Left renal pelvis (tissue), 4 donors: ENCODE data around the gene HID1. TPM values are rescaled to one million over a fixed set of nuclear protein-coding genes. Genes with fewer than 3 reads are reported as not detected.
"Not testable (repeated sequence)": the region's sequence is repeated elsewhere in the genome, so short reads cannot be mapped to it uniquely, and the experiment has no call there.

Experiments used
- DNase-seq, 4 donors: peaks; one replicate each; pipeline ENCODE4 v3.0.0-alpha.2; 2013; ENCODE audit warnings: low read depth in 4 of 4, low spot score in 3 of 4
- polyA plus RNA-seq, 4 donors: library from polyadenylated mRNA; unstranded; fragments of 120-200 nt; gene quantifications; one replicate each; pipeline ENCODE4 v1.2.1, GENCODE V29; 2013; ENCODE audit not compliant: insufficient read length in 4 of 4

Gene HID1
- 10 to 100 TPM in 3 of 4 donors, 1 to 10 TPM in 1; 5.4 to 19.6 (median 12.6) TPM for polyA plus RNA-seq

DNA sequence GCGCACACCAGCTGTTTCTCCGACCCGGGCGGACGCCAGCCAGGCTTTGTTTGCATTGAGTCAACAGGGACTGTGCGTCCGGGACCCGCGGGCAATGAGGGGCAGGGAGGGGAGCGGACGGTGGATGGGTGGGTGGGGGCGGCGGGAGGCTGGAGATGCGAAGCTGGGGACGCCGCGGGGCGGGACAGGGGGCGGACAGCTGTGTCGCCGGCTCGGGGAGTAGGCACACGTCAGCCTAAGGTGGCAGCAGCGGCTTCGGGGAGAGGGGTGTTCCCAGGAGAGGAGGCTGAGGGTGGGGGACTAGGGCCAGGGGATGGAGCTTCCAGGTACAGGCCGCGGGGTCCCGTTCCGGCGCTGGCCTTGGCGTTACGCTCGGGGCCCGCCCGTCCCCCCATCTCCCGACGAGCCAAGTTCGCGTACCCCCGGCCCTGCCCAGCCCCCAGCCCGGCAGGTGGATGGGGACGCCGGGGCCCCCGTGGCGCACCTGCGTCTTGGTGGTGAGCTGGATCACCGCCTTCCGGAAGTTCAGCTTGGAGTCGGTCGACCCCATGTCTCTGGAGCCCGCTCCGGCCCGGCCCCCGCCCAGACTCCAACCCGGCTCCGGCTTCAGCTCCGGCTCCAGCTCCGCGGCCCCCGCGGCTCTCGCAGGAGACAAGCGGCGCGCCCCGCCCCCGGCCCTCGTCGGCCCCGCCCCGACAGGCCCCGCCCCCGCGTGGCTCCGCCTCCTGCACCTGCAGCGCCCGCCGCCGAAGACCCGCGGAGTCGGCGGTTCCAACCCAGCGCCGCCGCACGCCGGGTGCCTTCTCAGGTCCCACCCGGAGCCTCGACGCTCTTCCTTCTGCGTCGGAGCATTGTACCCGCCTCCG lies at the start of gene HID1:
Gene HID1 (minus strand): TSS at position 653 of the 866 bp plus-strand sequence. CDS start 103 bp downstream, at position 550.
- DNase-seq: no peak

- DNase-seq: no peak
These were observed 48.0 kb upstream of the HID1 start for GRCh38 chr17:75020331-75021110.

DNA sequence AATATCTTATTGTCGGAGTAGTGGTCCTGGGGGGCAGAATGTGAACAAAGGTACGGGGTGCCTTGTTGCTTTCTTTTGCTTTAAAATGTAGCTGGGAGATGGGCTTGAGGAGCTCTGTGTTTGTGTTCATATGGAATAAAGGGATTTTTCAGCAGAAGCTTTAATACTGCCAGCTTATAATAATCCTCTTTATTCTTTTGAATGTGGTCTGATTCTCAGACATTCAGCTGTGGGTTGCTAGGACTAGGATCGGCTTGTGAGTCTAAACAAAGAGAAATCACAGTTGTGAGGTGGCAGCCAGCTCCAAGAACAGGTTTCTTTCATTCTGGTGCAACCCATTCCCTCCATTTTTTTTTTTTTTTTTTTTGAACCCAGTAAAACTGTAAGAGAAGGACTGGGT lies 47.2 kb upstream of the HID1 start:
- DNase-seq: no peak

- no peak for DNase-seq
These were observed 46.6 kb upstream of the HID1 start for GRCh38 chr17:75019146-75019545.

GRCh38 chr17:75013092-75013559 lies 40.6 kb upstream of the HID1 start:
- no peak for DNase-seq

- DNase-seq: peak in 1 of 4 donors; percentile 55
These were observed 40.0 kb upstream of the HID1 start, which contains the start of gene MRPL58 for GRCh38 chr17:75012346-75013091. Gene MRPL58, plus strand, starts transcription at chr17:75012670. Its CDS starts 17 bp downstream, at chr17:75012687.

- no peak for DNase-seq
These were observed 39.5 kb upstream of the HID1 start for GRCh38 chr17:75012096-75012345.

DNA sequence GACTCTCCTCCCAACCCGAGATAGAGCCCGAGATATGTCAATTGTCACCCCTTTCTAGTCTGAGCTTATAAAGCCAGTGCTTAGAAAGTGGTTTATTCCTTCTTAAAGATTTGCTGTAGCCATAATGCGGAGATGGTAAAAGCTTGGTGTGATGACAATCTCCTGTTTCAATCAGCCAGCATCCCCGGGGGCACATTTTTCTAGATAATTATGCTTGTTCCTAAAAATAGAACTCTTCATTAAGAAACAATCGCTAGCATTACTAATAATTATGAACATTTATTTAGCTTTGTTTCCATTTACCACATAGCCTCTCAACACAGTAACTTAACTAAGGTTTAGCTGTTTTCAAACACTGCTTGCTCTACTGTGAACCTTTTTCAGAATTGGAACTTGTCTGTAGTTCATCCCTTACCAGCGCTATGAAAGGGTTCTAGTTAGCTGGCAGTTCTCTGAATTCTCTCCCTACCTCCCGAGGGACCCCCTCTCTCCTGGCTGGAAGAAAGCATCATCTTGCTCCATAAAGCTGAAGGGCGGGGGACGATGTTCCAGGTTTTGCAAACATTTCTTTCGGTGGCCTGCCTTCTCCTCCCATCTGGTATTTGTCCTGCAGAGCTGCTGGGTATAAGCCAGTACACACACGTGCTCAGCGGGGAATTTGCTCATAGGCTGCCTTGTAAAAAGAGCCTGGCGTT lies 39.0 kb upstream of the HID1 start:
- DNase-seq: no peak

- no peak for DNase-seq
These were observed 38.3 kb upstream of the HID1 start for GRCh38 chr17:75010683-75011400.

GRCh38 chr17:75009139-75009724 lies 36.7 kb upstream of the HID1 start:
- no peak for DNase-seq

DNA sequence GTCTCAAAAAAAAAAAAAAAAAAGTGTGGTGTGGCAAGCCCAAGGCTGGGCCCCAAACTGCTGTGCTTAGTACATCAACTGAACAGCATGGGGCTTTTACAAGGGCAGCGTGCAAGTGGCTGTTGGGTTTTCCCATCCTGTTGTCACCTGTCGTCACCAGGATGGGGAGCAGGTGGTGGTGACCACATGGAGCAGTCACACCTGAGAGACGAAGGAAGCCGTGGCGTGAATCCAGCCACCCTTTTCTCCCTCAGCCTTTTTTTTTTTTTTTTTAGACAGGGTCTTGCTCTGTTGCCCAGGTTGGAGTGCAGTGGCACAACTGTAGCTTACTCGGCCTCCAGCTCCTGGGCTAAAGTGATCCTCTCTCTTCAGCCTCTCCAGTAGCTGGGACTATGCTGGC lies 35.8 kb upstream of the HID1 start:
- no peak for DNase-seq

GRCh38 chr17:75006653-75007052 lies 34.1 kb upstream of the HID1 start:
- DNase-seq: no peak

DNA sequence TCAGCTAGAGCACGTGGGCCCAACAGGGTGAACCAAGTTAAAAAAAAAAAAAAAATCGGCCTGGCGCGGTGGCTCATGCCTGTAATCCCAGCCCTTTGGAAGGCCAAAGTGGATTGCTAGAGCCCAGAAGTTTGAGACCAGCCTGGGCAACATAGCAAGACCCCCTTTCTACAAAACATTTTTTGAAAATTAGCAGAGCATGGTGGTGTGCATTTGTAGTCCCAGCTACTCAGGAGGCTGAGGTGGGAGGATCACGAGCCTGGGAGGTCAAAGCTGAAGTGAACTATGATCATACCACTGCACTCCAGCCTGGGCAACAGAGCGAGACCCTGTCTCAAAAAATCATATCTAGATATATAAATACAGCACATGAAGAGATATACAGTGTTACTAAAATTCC lies 33.5 kb upstream of the HID1 start:
- not testable (repeated sequence) for DNase-seq

DNA sequence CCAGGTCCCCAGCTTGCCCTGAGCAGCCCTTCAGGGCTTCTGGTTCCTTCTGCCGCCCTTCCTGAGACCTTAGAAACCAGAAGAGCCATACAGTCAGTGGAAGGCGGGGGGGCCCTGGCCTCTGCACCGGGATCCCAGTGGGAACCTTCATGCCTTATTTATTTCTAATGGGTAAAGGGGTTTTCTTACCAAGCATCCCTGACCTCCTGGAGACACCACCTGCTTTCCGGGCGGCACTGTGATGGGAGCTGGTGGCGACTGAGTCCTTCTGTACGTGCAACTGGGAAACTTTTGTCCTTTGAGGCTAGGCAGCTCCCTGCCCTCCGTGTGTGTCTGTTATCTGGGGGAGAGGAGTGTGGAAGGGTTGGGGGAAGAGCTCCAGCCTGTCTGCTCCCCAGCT lies 32.7 kb upstream of the HID1 start:
- no peak for DNase-seq

DNA sequence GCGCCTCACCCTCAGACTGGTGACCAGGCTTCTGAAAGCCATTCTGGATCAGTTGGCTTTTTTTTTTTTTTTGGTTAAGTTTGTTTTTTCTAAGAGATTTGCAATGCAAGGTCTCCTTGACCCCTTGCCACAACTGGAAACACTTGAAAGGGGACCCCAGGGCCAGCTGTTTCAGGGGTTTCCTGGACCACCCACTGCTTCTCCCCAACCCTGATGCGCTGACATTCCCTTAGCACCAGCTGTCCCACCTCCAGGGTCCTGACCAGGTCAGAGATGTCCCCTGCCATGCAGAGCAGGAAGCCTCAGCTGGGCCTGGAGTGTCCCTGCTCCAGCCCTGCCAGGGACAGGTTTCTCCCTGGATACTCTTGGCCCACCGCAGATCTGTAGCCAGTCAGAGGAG lies 31.8 kb upstream of the HID1 start:
- DNase-seq: no peak

DNA sequence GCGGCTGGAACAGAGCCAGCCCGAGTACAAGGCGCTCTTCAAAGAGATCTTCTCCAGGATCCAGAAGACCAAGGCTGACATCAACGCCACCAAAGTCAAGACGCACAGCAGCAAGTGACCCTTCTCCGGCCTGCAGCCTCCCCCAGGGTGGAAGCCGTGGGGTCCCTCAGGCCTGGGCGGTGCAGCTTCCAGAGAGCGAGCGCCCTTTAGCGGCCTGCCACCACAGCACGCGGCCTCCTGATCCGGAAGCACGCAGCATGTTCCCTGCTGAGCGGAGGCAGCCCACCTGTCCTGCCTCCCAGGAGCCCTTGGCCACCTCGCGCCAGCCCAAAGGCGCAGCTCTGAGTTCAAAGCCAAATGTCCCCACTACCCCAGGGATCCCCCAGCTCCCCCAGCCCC lies 31.4 kb upstream of the HID1 start:
- no peak for DNase-seq

DNA sequence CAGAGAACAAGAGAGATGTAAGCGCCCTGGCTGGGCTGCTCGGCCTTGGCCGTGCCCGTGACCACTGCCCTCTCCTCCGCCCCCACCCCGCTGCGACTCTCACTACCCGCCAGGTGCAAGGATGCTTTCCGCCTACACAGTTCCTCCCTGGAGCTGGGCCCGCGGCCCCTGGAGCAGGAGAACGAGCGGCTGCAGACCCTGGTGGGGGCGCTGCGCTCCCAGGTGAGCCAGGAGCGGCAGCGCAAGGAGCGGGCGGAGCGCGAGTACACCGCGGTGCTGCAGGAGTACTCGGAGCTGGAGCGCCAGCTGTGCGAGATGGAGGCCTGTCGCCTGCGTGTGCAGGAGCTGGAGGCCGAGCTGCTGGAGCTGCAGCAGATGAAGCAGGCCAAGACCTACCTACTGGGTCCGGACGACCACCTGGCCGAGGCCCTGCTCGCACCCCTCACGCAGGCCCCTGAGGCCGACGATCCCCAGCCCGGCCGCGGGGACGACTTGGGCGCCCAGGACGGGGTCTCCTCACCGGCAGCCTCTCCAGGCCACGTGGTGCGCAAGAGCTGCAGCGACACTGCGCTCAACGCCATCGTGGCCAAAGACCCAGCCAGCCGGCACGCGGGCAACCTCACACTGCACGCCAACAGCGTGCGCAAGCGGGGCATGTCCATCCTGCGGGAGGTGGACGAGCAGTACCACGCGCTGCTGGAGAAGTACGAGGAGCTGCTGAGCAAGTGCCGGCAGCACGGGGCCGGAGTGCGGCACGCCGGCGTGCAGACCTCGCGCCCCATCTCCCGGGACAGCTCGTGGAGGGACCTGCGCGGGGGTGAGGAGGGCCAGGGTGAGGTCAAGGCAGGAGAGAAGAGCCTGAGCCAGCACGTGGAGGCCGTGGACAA lies 30.8 kb upstream of the HID1 start:
- no peak for DNase-seq
